ENCODE results near the gene PVRIG.

Gene PVRIG

GRCh38 chr7:100185726-100186125 lies 34.0 kb upstream of the PVRIG start:
- H3K4me3 ChIP-seq (replicated peaks; ENCODE audit: insufficient read depth, low read length): no peak overlapping the region
- no peaks in the 10 kb centered on the region for H3K27me3 ChIP-seq (ENCODE audit: insufficient read depth, poor library complexity, severe bottlenecking)
- H3K27ac ChIP-seq (replicated peaks): no peak overlapping the region
- TF ChIP-seq POLR2AphosphoS5 (IDR thresholded peaks at IDR 0.05; ENCODE audit: low read depth) (no peak), CTCF (IDR thresholded peaks at IDR 0.05; ENCODE audit: insufficient read depth, low read length) (no peak), GABPA (IDR thresholded peaks at IDR 0.05; ENCODE audit: low read depth) (no peak), SPI1 (IDR thresholded peaks at IDR 0.05; ENCODE audit: borderline replicate concordance, low read depth) (no peak)
- TF ChIP-seq, protein P1, sequence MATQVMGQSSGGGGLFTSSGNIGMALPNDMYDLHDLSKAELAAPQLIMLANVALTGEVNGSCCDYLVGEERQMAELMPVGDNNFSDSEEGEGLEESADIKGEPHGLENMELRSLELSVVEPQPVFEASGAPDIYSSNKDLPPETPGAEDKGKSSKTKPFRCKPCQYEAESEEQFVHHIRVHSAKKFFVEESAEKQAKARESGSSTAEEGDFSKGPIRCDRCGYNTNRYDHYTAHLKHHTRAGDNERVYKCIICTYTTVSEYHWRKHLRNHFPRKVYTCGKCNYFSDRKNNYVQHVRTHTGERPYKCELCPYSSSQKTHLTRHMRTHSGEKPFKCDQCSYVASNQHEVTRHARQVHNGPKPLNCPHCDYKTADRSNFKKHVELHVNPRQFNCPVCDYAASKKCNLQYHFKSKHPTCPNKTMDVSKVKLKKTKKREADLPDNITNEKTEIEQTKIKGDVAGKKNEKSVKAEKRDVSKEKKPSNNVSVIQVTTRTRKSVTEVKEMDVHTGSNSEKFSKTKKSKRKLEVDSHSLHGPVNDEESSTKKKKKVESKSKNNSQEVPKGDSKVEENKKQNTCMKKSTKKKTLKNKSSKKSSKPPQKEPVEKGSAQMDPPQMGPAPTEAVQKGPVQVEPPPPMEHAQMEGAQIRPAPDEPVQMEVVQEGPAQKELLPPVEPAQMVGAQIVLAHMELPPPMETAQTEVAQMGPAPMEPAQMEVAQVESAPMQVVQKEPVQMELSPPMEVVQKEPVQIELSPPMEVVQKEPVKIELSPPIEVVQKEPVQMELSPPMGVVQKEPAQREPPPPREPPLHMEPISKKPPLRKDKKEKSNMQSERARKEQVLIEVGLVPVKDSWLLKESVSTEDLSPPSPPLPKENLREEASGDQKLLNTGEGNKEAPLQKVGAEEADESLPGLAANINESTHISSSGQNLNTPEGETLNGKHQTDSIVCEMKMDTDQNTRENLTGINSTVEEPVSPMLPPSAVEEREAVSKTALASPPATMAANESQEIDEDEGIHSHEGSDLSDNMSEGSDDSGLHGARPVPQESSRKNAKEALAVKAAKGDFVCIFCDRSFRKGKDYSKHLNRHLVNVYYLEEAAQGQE (IDR thresholded peaks at IDR 0.05; ENCODE audit: insufficient replicate concordance, low read depth): no peak
- no peak for DNase-seq (ENCODE audit: low read depth in 1 of 2, low spot score in 1 of 2)

DNA sequence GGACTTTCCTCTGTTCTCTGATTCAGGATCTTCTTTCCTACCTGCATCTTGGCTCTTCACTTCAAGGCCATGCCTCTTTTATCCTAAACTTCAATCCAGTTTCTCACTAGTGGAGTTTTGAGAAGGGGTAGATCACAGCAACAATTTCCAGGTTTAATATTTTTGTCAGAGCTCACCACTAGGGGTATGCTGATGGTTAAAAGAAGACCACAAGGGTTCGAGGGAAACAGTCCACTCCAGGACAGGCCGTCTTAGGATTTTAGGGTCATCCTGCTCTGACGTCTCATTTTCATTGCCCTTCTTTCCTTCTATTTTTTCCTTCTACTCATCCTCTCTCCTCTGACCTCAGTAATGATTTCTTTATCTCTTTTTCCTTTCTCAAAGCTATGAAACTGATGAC lies 30.7 kb upstream of the PVRIG start:
- TF ChIP-seq GABPA (IDR thresholded peaks at IDR 0.05; ENCODE audit: low read depth) (no peak), CTCF (IDR thresholded peaks at IDR 0.05; ENCODE audit: insufficient read depth, low read length) (no peak), SPI1 (IDR thresholded peaks at IDR 0.05; ENCODE audit: borderline replicate concordance, low read depth) (no peak), POLR2AphosphoS5 (IDR thresholded peaks at IDR 0.05; ENCODE audit: low read depth) (no peak)
- TF ChIP-seq, protein P1 (IDR thresholded peaks at IDR 0.05; ENCODE audit: insufficient replicate concordance, low read depth): no peak
- Histone ChIP-seq H3K4me3 (replicated peaks; ENCODE audit: insufficient read depth, low read length) (no peak overlapping the region), H3K27me3 (ENCODE audit: insufficient read depth, poor library complexity, severe bottlenecking) (no peaks in the 10 kb centered on the region), H3K27ac (replicated peaks) (no peak overlapping the region)
- DNase-seq (ENCODE audit: low read depth in 1 of 2, low spot score in 1 of 2): no peak

GRCh38 chr7:100190048-100190711 lies 29.6 kb upstream of the PVRIG start:
- H3K4me3 ChIP-seq (replicated peaks; ENCODE audit: insufficient read depth, low read length): no peak overlapping the region
- peak in 1 of 2 experiments; percentile 24 for DNase-seq (ENCODE audit: low read depth in 1 of 2, low spot score in 1 of 2)
- no peak overlapping the region for H3K27ac ChIP-seq (replicated peaks)
- TF ChIP-seq CTCF (IDR thresholded peaks at IDR 0.05; ENCODE audit: insufficient read depth, low read length) (peak; percentile 7), SPI1 (IDR thresholded peaks at IDR 0.05; ENCODE audit: borderline replicate concordance, low read depth) (peak; percentile 73)
- TF ChIP-seq, protein P1 (IDR thresholded peaks at IDR 0.05; ENCODE audit: insufficient replicate concordance, low read depth): no peak
- H3K27me3 ChIP-seq (ENCODE audit: insufficient read depth, poor library complexity, severe bottlenecking): no peaks in the 10 kb centered on the region

Data from HL-60 (cell line).